Right lobe of liver (tissue), 4 donors: ENCODE measurements around the gene MSRB1.

ENCODE experiments used
- POLR2A ChIP-seq: fragments of 450-650 bp; IDR thresholded peaks from one replicate; pipeline ENCODE4 v1.6.1; 2017; ENCODE audit warnings: antibody characterized with exemption, mild to moderate bottlenecking
- TF ChIP-seq, protein P1 (sequence below), 4 donors: fragments of 200-600 bp in 3 of 4; fragments of 450-650 bp in 1 of 4; IDR thresholded peaks; one replicate each; pipeline versions ENCODE4 v1.5.1 to v1.8.0; 2016 to 2022; ENCODE audit warnings: antibody characterized with exemption in 4 of 4, mild to moderate bottlenecking in 2 of 4
- donor health status: DM: no; HTN: no; CAD: no.
- donor health status: DM: no; HTN: no; CAD: no.
- donor health status: DM: no; HTN: yes; CAD: no.

- TF ChIP-seq, protein P1, sequence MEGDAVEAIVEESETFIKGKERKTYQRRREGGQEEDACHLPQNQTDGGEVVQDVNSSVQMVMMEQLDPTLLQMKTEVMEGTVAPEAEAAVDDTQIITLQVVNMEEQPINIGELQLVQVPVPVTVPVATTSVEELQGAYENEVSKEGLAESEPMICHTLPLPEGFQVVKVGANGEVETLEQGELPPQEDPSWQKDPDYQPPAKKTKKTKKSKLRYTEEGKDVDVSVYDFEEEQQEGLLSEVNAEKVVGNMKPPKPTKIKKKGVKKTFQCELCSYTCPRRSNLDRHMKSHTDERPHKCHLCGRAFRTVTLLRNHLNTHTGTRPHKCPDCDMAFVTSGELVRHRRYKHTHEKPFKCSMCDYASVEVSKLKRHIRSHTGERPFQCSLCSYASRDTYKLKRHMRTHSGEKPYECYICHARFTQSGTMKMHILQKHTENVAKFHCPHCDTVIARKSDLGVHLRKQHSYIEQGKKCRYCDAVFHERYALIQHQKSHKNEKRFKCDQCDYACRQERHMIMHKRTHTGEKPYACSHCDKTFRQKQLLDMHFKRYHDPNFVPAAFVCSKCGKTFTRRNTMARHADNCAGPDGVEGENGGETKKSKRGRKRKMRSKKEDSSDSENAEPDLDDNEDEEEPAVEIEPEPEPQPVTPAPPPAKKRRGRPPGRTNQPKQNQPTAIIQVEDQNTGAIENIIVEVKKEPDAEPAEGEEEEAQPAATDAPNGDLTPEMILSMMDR (IDR thresholded peaks at IDR 0.05): no peak
- no peak for TF ChIP-seq POLR2A
Measured at GRCh38 chr16:1991135-1991551, 48.1 kb upstream of the MSRB1 start.
